Suppressor macrophage treated with lipopolysaccharide for 1 hour (primary cell): ENCODE results near the gene MRPL17.

ENCODE experiments used
- DNase-seq, 3 donors: peaks; one replicate each; pipeline ENCODE4 v3.0.0-alpha.2; 2020 to 2022

The MRPL17 gene

DNA sequence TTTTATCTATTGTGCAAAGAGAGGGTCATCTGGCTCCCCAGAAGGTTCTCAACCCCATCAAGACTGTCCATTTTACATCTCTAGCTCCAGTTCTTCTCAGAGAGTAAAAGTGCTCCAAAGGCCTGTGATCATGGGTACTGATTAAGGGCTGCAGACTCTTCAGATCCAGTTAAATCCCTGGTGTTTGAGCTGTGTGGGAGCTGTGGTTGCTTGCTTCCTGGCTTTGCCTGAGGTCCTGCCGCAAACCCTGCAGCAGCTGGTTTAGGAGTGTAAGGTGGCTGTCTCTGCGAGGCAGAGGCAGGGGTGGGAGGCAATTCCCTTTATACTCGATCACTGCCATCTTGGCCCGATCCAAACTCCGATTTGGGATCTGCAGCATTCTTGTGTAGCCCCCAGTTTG, 1.2 kb downstream of the MRPL17 start:
- no peak for DNase-seq

DNA sequence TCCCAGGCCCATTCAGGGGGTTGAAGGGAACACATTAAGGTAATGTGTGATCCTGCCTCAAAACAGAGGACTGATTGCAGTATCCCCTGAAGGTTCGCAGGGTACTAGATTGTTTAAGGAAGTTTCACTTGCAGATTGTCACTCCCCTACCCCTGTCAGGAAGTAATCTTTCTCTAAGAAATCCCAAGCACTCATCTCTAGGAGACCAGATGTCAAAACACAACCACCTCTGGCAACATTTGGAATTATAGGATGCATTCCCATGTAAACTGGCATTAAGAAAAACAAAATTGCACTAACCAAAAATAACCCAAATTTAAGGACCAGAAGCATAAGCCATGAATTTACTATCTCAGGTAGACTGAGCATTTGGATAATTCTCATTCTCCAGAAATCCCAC, 1.6 kb downstream of the MRPL17 start:
- no peak for DNase-seq

DNA sequence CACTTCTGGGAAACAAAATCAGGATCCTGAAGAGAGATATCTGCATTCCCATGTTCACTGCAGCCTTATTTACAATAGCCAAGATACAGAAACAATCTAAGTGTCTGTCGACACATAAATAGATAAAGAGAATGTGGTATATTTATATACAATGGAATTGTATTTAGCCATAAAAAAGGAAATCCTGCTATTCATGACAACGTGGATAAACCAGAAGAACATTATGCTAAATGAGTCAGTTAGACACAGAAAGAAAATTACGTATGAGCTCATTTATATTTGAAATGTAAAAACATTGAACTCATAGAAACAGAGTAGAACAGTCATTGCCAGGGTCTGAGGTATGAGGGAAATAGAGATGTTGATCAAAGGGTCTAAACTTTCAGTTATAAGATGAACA, 6.1 kb downstream of the MRPL17 start:
- no peak for DNase-seq

DNA sequence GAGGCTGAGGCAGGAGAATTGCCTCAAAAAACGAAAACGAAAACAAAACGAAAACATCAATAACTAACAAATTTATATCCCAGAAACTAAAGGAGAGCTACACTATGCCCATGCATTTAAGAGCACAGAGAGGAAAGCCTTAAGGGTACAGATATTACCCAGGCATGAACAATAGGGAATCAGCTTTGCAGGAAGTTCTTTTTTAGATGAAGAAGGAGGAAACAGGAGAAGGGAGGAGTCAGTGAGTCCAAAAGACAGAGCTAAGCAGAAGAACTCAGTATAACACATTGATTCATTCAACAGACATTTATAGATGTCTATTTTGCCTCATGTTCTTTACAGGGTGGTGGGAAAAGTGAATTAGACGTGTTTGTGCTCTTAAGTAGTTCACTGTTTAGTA, 8.3 kb downstream of the MRPL17 start:
- DNase-seq = peak in 1 of 3 donors; percentile 27

DNA sequence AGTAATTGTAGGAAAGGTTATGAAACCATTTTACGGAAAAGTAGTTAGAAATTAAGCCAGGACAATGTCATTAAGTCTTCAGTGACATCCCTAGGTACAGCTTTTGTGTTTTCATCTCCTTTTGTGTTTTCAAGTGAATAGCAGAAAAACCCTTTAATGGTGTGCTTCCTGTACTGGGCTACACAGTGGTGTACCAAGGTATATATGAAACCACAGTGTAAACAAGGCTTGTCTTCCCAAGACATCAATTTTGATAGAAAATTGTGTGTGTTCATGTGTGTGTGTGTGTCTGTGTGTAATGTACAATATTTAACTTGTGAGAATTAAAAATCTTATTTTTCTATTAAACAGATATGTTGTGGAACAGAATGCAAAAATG, 8.9 kb downstream of the MRPL17 start:
- no peak for DNase-seq

DNA sequence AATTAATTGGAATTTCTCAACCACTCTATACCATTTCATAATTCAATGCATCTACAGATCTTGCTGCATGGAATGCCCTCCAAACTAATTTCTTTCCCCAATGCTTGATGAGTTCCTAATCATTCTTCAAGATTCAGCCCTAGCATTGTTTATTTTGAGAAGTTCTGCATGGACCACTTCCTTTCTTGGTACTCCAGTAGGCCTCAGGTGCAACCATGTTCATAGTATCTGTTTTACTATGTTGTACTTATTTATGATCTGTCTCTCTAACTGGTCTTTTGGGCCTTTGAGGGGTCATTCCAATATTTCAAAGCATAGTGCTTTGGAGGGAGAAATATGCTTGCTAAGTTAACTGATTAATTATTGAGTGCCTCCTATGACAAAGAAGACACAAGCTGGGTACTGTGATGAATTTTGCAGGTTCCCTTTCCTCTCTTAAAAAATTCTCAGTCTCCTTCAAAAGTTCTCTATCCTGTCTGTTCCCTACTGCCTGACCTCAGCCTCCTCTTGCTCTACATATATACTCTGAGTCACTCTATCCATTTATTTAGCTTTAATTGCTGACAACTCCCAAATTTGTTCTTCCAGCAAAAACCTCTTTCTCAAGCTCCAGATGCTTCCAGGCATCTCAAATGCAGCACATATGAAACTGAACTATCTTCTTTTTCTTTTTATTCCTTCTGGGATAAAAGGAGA, 9.5 kb downstream of the MRPL17 start:
- DNase-seq = peak in 1 of 3 donors; percentile 38

DNA sequence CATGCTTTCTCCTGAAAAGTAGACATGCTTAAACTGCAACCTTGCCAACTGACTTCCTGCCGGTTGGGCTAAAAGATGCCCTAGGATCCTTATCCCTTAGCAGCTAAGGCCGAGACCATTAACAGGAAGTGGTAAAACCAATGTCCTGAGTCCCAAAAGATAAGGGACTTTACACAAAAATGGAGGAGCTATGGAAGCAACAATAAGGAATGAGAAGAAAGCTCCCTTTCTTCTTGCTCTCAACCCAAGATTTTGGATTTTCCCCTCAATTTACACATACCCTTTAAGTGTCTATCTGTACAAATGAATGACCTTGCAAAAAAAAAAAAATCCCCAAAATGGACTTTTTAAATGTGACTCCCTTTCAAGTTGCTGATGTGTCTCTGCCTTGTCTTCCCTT, 11.1 kb downstream of the MRPL17 start:
- no peak for DNase-seq

DNA sequence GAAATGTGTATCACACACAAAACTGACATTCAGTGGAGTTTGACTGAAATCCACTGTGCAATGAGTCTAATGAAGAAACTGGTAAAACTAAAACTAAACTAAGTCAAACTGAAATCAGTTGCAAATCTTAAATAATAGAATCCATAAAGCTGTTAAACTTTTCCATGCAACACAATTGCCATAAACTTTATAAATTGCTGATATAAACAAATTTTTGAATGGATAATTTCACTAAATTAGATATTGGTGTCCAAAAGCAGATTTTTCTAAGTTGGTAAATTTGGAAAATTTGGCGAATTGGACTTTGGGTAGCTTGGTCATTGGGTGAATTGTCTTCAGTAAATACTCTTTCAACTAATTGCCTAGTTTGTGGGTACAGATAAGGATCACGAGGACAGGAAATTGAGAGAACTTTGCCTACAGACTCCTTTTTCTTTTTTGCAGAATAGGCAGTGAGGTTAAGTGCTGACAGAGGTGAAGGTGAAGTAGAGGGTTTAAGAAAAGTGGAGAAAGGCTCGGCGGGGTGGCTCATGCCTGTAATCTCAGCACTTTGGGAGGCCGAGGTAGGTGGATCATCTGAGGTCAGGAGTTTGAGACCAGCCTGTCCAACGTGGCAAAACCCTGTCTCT, 12.8 kb downstream of the MRPL17 start:
- no peak for DNase-seq

DNA sequence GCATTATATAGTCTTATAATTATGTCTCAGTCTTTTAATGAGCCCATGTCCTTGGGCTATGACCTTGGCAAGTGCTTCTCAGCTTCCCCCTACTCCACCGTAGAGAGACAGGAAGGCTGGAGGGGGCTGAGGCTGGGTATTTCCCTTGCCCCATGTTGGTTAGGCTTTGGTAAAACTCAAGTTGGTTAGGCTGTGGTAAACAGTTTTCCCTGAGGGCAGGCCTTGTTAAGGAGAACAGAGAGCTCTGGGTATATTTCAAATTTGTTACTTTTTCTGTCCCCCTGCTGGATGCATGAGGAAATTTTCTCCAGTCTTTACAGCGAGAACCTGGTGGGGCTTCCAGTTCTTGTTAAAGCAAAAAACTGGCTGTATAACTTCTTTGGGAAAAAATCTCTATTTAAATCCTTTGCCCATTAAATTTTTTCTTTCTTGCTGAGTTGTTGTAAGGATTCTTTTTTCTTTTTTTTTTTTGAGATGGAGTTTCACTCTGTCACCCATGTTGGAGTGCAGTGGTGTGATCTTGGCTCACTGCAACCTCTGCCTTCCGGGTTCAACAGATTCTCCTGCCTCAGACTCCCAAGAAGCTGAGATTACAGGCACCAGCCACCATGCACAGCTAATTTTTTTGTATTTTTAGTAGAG, 15.3 kb downstream of the MRPL17 start:
- peak; percentile 38 to 67 (median 60) for DNase-seq

DNA sequence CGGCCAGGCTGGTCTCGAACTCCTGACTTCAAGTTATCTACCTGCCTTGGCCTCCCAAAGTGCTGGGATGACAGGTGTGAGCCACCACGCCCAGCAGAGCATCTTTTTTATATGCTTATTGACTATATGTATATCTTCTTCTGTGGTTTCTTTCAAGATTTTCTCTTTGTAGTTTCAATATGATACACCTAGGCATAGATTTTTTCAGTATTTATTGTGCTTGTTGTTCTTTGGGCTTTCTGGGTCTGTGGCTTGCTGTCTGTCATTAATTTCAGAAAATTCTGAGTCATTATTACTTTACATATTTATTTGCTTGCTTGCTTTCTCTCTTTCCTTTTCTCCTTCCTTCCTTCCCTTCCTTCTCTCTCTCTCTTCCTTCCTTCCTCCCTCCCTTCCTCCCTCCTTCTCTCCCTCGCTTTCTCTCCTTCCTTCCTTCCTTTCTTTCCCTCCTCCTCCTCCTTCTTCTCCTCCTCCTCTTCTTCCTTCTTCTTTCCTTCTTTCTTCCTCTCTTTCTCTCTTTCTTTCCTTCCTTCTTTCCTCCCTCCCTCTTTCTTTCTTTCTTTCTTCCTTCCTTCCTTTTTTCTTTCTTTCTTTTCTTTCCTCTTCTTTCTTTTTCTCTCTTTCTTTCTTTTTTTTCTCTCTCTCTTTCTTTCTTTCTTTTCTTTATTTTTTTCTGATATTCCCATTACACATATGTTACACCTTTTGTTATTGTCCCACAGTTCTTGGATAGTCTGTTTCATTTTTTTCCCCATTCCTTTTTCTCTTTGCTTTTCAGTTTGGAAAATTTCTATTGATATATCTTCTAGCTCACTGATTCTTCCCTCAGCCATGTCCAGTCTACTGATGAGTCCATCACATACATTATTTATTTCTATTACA, 16.6 kb downstream of the MRPL17 start:
- no peak for DNase-seq

DNA sequence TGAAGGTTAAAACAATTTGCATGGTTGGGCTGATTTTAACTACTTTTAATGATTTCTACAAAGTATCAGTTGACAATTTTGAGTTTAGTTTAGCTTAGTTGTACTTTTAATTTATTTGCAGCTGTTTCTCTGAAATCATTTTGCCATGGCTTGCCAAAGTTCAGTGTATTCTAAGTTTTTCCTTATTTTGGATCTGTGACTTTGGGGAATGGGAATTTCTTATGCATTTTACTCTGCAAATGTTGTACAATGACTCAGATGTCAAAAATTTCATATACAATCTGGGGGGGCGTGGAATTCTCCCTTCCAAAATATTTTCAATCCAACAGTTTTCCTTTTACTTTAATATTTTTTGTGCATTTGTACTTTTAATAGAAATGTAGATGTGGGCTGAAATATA, 18.6 kb downstream of the MRPL17 start:
- no peak for DNase-seq

DNA sequence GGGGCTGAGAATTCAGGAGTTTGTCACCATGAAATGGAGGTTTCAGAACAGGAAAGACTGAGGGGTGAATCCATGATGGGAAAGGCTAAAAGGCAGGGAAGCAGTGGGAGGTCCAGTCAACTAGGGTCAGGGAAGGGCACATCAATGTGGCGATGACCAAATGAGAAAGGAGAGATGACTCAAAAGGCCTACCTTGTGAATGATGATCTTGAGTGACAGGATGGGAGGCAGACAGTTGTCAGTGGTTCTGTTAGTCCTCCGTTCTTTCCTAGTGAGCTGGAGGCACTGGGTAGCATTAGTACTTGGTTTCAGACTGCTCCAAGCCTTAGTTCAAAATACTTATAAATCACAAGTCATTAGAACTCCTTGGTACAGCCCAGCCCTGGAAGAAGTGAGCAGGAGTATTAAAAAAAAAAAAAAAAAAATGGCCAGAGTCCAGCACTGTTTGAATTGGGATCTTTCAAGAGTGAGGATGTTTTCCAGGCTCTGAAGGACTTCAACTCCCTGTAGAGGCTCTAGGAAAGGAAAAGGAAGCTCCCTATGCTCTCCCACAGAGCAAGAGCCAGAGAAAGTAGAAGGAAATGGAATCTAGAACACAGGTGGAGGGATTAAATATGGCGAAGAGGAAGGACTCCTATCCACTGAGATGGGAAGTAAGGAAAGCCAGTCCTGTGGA, 19.2 kb downstream of the MRPL17 start:
- DNase-seq = no peak

DNA sequence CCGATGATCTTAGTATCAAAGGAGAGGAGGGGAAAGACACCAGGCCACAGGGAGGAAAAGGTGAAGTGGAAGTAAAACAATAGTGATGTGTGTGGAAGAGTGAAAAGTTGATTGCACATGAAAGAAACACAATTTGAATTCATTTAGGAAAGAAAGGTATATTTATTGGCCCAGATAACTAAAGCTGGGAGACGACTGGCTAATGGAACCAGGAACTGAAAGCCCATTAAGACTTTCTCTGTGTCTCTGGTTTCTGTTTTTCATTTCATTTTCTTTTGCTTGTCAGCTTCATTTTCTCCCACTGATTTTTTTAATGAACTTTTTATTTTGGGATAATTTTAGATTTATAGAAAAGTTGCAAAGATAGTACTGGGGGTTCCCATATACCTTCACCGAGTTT, 22.4 kb downstream of the MRPL17 start:
- DNase-seq = no peak

DNA sequence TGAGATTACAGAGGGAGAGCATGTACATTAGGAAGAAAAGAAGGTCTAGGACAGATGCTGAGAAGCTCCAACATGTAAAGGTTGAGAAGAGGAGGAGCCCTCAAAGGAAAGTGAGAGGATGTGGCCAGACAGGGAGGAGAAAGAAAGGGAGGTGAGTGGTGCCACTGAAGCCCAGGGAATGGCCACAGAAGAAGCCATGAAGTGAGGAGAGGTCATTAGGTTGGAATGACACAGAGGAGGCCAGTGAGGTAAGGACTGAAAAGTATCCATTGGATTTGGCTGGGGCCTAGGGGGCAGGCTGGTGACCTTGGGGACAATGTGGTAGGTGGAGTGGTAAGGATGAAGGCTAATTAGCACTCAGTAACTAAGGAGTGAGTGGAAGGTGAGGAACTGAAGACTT, 24.5 kb downstream of the MRPL17 start:
- DNase-seq = no peak

DNA sequence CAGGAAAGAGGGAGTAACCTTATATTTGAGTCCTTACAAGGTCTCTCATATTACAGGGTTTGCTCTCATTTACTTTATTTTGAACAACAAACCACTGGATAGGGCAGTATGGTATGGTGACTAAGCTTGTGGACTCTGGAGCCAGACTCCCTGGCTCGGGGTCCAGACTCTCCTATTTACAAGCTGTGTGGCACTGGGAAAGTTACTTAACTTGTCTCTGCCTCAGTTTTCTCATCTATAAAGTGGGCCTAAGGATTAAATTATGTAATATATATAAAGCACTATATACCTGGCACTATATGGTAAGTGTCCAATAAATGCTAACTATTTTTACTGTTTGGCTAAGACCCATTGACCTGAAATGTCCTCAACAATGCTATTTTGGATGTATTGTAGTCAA, 25.8 kb downstream of the MRPL17 start:
- no peak for DNase-seq

DNA sequence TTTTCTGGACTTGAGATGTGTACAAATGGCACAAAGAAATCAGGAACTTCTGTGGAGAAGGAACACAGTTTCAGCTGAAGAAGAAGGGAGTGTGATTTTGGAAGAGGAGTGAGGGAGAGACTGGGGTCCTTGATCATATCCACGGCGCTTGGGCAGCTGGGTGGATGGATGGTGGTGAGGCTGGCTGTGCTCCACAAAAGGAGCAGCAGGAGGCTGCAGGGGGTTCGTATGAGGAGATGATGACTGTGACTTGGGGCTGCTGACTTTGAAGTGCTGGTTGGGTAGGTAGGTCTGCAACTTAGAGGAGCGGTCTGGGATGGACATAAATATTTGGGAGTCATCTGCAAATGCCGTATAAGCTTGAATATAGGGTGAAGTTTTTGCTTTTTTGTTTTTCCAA, 26.2 kb downstream of the MRPL17 start:
- no peak for DNase-seq

DNA sequence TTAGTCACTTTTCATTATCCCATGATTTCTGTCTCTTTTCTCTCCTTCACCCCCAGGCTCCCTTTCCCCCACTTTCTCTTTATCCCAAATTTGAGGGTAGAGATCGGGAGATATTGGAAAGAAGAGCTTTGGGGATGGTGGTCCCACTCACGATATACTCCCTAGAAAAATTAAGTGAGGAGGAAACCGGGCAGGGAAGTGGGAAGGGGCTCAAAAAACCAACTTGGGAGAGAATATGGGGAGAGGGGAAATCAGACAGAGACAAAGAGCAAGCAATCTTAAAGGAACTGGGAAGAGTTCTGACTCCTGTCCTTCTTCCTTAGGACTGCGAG, 26.6 kb downstream of the MRPL17 start:
- DNase-seq = no peak

DNA sequence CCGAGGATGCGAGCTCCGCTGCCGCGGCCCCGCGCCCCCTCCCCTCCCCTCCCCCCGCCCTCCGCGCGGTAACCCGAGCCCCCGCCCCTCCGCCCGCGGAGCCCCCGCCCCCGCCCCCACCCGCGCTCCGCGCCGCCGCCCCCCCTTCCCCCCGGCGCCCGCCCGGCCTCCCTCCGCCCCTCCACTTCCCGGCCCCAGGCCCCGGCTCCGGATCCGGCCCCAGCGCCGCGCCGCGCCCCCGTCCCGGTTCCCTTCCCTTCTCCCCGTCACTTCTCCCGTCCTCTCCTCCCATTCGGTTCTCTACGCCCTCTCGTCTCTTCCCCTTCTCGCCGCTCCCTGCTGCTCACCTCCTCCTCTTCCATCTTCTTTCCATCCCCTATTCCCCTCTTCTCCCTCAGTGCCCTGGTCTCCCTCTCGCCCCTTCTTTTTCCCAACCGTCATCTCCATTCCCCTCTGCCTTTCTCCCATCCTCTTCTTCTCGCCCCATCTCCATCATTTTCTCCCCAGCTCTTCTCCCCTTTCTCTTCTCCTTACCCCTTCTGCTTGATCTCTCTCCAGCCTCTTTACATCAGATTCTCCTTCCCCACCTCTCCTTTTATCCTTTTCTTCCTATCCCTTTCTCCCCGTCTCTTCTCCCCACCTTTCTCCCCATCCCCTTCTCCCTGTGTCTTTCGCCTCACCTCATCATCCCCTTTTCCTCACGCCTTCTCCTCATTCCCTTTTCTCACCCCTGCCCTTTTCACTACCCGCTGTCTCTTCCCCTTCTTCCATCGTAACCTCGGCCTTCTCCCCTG, 27.2 kb downstream of the MRPL17 start, which contains the start of gene DCHS1:
Gene DCHS1 (minus strand): TSS at position 20 of the 794 bp plus-strand sequence. CDS start 14,196 bp downstream, outside the sequence.
- DNase-seq = peak in 1 of 3 donors; percentile 51

DNA sequence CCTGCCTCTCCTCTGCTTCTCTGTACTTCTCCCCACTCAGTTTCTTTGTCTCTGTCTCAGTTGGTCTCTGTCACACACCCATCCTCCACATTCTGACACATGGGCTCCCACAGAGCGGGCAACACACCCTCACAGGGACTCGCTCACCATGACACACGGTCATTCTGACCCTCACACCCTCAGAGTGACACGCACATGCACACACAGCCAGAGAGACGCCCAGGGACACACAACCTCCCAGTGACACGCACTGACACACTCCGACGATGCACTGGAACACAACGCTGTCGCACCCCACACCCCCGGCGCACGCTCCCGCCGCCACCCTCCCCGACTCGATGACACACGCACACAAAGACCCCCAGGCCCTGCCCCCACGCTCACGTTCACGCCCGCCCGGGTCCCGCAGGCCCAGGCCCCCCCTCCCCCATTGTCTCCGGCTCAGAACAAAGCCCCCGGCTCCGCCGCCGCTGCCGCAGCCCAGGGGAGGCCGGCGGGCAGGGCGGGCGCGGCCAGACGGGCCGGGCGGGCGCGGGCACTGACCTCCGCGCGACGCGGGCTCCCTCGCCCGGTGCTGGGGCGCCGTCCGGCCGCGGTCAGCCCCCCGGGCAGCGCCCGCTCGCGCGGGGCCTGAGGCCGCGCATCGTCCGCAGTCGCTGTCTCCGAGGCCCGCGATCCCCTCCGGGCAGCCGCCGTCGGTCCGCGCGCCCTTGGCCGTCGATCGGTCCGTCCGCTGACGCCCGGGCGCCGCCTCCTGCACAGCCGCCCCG, 27.9 kb downstream of the MRPL17 start:
- peak; percentile 39 to 48 (median 39) for DNase-seq

DNA sequence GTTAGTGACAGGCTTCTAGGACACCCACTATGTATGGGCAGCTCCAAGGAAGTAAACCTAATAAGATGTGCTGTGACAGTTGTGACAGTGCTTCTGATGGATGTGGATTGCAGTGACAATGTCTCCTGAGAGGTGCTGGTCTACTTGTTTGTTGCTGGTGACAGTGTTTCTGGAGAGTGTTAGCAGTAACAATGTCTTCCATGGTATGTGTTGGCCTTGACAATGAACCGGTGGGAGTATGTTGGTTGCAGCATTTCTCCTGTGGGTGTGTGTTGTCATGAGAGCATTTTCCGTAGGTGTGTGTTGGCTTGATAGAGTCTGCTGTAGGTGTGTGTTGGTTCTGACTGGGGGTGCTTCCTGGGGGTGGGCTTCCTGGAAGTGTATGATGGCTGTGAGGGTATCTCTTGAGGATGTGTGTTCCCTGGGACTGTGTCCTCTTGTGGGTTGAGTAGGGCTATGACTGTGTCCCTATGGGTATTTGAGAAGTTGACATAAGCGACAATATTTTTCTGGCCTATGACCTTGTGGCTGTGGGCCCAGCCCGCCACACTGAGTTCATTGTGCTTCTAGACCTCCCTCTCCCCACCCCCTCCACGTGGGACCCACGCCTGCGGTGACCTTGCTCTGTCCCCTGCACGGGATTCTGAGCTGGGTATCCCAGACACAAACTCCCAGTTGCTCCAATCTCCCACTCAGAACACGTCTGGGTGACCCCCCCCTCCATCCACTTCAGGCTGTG, 28.7 kb downstream of the MRPL17 start:
- DNase-seq = no peak
